ENCODE measurements around the gene SOX11. TPM values are rescaled to one million over a fixed set of nuclear protein-coding genes. Genes with fewer than 3 reads are reported as not detected.

The SOX11 gene
- total and polyA plus RNA-seq, 2 experiments from 2014 or later, result 9.3 to 40.7 TPM

DNA sequence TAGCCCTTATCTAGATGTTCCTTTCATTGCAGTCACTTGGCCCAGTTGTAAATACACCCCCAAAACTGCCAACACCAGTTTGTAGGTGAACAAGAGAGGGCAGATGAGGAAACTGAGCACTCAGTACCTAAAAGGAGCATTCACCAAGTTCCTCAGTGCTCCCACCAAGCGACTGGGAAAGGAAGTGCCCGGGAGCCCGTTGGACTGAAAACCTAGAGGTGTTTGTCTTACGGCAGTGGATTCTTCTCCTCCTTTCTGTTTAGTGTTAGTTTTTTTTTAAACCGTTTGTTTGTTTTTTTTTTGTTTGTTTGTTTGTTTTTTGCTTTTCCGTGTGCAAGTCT, 43.3 kb downstream of the SOX11 start:
- H3K4me3 ChIP-seq, result no peak overlapping the region
- no peaks in the 10 kb centered on the region for H3K27me3 ChIP-seq
- H3K9me3 ChIP-seq (ENCODE audit: low read depth), result no peaks in the 10 kb centered on the region
- H3K27ac ChIP-seq, result no peak overlapping the region
- H3K4me1 ChIP-seq (ENCODE audit: low read depth), result no peaks in the 10 kb centered on the region
- no peaks in the 10 kb centered on the region for H3K36me3 ChIP-seq
- TF ChIP-seq, protein P1, sequence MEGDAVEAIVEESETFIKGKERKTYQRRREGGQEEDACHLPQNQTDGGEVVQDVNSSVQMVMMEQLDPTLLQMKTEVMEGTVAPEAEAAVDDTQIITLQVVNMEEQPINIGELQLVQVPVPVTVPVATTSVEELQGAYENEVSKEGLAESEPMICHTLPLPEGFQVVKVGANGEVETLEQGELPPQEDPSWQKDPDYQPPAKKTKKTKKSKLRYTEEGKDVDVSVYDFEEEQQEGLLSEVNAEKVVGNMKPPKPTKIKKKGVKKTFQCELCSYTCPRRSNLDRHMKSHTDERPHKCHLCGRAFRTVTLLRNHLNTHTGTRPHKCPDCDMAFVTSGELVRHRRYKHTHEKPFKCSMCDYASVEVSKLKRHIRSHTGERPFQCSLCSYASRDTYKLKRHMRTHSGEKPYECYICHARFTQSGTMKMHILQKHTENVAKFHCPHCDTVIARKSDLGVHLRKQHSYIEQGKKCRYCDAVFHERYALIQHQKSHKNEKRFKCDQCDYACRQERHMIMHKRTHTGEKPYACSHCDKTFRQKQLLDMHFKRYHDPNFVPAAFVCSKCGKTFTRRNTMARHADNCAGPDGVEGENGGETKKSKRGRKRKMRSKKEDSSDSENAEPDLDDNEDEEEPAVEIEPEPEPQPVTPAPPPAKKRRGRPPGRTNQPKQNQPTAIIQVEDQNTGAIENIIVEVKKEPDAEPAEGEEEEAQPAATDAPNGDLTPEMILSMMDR (IDR thresholded peaks at IDR 0.05; ENCODE audit: low read depth, low read length), result no peak
- no peak for DNase-seq (ENCODE audit: low read depth in 1 of 2, low spot score in 1 of 2)

DNA sequence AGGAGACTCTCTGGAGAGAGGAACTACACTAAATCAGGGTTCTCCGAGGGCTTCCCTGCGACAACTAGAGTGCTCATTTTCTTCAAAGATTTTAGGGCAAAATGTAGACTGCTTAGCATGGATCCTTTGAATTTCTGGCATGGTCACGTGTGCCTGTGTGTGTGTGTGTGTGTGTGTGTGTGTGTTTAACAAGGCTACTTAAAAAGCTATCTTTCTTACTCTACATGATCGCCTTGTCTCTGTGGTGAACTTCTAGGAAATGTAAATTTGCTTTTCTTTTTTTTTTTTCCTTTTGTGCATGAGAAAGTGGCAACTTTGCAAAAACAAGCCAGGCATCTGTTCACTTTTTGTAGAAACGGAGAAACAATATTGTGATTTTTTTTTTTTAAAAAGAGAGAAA, 43.9 kb downstream of the SOX11 start:
- H3K27me3 ChIP-seq, result no peaks in the 10 kb centered on the region
- H3K36me3 ChIP-seq, result no peaks in the 10 kb centered on the region
- TF ChIP-seq, protein P1 (IDR thresholded peaks at IDR 0.05; ENCODE audit: low read depth, low read length), result no peak

DNA sequence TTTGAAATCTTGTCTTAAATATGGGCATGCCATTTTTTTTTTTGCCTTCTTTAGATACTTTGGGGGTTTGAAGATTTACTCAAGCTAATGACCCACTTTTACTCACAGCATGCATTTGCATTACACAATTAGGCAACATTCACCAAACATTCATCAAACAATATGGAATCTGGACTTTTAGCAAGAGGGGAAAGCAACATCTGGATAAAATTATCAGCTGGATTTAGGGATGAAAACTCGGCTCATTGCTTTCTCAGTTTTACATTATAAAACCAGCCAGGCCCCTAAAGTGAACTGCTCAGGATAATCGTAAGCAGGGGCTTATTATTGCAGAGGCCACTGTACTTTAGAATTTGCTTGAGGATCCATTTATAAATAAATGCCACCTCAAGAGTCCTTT, 44.7 kb downstream of the SOX11 start:
- H3K4me3 ChIP-seq, result no peak overlapping the region
- TF ChIP-seq, protein P1 (IDR thresholded peaks at IDR 0.05; ENCODE audit: low read depth, low read length), result no peak
- H3K27ac ChIP-seq, result no peak overlapping the region
- H3K9me3 ChIP-seq (ENCODE audit: low read depth), result no peaks in the 10 kb centered on the region
- no peaks in the 10 kb centered on the region for H3K27me3 ChIP-seq
- no peaks in the 10 kb centered on the region for H3K4me1 ChIP-seq (ENCODE audit: low read depth)
- no peak for DNase-seq (ENCODE audit: low read depth in 1 of 2, low spot score in 1 of 2)
- no peaks in the 10 kb centered on the region for H3K36me3 ChIP-seq

More for the DNA sequence above, 43.9 kb downstream of the SOX11 start:
- Histone ChIP-seq H3K4me1 (ENCODE audit: low read depth) (no peaks in the 10 kb centered on the region), H3K9me3 (ENCODE audit: low read depth) (no peaks in the 10 kb centered on the region), H3K4me3 (no peak overlapping the region), H3K27ac (no peak overlapping the region)
- no peak for DNase-seq (ENCODE audit: low read depth in 1 of 2, low spot score in 1 of 2)

DNA sequence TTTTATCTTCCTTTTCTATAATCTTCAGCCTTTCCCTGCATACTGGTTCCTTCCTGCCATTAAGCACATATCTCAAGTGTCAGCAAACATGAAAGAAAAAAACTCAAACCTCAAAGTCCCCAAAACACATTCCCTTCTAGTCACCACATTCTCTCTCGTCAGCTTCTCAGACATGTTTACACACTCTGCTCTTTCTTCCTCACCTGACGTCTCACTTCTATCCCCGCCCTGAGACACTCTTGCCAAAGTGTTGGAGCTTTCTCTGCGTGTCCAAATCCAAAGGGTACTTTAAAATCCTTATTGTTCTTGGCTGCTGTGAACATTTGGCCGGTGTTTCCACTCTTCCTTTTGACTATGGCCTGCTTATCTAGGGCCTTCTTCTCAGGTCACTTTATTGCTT, 47.9 kb downstream of the SOX11 start:
- no peaks in the 10 kb centered on the region for H3K4me1 ChIP-seq (ENCODE audit: low read depth)
- H3K9me3 ChIP-seq (ENCODE audit: low read depth), result no peaks in the 10 kb centered on the region
- no peak overlapping the region for H3K4me3 ChIP-seq
- H3K27ac ChIP-seq, result no peak overlapping the region
- TF ChIP-seq, protein P1 (IDR thresholded peaks at IDR 0.05; ENCODE audit: low read depth, low read length), result no peak
- no peaks in the 10 kb centered on the region for H3K27me3 ChIP-seq
- DNase-seq (ENCODE audit: low read depth in 1 of 2, low spot score in 1 of 2), result no peak
- H3K36me3 ChIP-seq, result no peaks in the 10 kb centered on the region

DNA sequence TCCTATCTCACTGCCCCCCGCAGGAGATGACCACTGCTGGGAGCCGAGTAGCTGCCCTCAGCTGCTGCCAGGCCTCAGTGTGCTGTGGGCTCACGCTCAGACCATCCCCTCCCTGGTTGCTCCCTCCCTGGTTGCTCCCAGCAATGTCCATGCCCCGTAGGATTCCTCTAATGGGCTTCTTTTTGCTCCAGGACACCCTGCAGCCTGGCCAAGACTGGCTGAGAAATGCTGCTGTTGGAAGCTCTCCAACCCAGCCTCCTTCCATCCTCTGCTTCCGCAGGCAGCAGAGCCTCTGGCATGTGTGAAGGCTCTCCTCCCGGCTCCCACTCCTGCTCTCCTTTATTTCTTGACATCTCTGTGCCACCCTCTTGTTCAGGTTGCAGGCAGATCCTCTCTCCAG, 48.6 kb downstream of the SOX11 start:
- no peak overlapping the region for H3K27ac ChIP-seq
- no peaks in the 10 kb centered on the region for H3K9me3 ChIP-seq (ENCODE audit: low read depth)
- no peak for DNase-seq (ENCODE audit: low read depth in 1 of 2, low spot score in 1 of 2)
- peaks cover 5% of the 10 kb centered on the region for H3K4me1 ChIP-seq (ENCODE audit: low read depth)
- H3K4me3 ChIP-seq, result no peak overlapping the region
- TF ChIP-seq, protein P1 (IDR thresholded peaks at IDR 0.05; ENCODE audit: low read depth, low read length), result no peak
- H3K36me3 ChIP-seq, result no peaks in the 10 kb centered on the region
- no peaks in the 10 kb centered on the region for H3K27me3 ChIP-seq

DNA sequence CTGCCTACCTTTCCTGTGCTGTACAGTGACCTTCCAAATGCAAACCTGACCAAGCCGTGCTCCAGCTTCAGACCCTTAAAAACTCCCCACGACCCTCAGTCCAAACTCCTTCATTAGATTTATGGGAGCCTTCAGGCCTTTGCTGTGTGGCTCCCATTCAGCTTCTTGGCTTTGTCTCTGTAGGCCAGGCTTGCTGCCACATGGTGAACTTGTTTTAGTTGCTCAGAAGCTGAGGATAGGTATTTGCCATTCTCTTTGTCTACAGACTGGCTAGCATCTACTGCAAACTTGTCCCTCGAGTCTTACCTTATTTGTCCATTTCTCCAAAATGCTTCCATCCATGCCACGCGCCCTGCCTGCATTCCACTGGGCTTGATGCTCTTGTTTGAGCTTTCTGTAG, 49.1 kb downstream of the SOX11 start:
- no peaks in the 10 kb centered on the region for H3K36me3 ChIP-seq
- TF ChIP-seq, protein P1 (IDR thresholded peaks at IDR 0.05; ENCODE audit: low read depth, low read length), result no peak
- H3K4me3 ChIP-seq, result no peak overlapping the region
- no peaks in the 10 kb centered on the region for H3K27me3 ChIP-seq
- H3K27ac ChIP-seq, result no peak overlapping the region
- DNase-seq (ENCODE audit: low read depth in 1 of 2, low spot score in 1 of 2), result no peak
- no peaks in the 10 kb centered on the region for H3K9me3 ChIP-seq (ENCODE audit: low read depth)
- H3K4me1 ChIP-seq (ENCODE audit: low read depth), result peaks cover 9% of the 10 kb centered on the region

All from cardiac muscle cell (in vitro differentiated cells and primary cell).